Karpas-422 (cell line): ENCODE results near the gene MLST8. TPM values are rescaled to one million over a fixed set of nuclear protein-coding genes. Genes with fewer than 3 reads are reported as not detected.

Source experiments
- DNase-seq: peaks from one replicate; pipeline ENCODE4 v3.0.0-alpha.2; 2015
- H2AFZ ChIP-seq: fragments of 200-600 bp; sonication (generic); 2 replicates; pipeline ENCODE4 v1.6.1; 2014; ENCODE audit warnings: antibody characterized with exemption, low read length, mixed read lengths
- H3K27ac ChIP-seq: fragments of 200-600 bp; sonication (generic); 2 replicates; pipeline ENCODE4 v1.5.1; 2014; ENCODE audit warnings: mild to moderate bottlenecking, low read length, moderate library complexity
- H3K27me3 ChIP-seq: fragments of 200-600 bp; sonication (generic); 2 replicates; pipeline ENCODE4 v1.6.1; 2014; ENCODE audit warnings: low read length, mixed read lengths
- H3K36me3 ChIP-seq: fragments of 200-600 bp; sonication (generic); 2 replicates; pipeline ENCODE4 v1.6.1; 2014; ENCODE audit warnings: low read length, mixed read lengths; ENCODE audit not compliant: insufficient read depth
- H3K4me1 ChIP-seq: fragments of 200-600 bp; sonication (generic); 2 replicates; pipeline ENCODE4 v1.6.1; 2014; ENCODE audit warnings: mild to moderate bottlenecking, low read length, mixed read lengths
- H3K4me2 ChIP-seq: fragments of 200-600 bp; sonication (generic); 2 replicates; pipeline ENCODE4 v1.6.1; 2014; ENCODE audit warnings: low read length, low read depth, mild to moderate bottlenecking; ENCODE audit not compliant: poor library complexity, severe bottlenecking
- H3K4me3 ChIP-seq: fragments of 200-600 bp; sonication (generic); 2 replicates; pipeline ENCODE4 v1.5.1; 2014; ENCODE audit warnings: mild to moderate bottlenecking, antibody characterized with exemption, low read length, mixed read lengths
- H3K79me2 ChIP-seq: fragments of 200-600 bp; sonication (generic); 2 replicates; pipeline ENCODE4 v1.6.1; 2014; ENCODE audit warnings: mild to moderate bottlenecking, low read length, mixed read lengths
- H3K9ac ChIP-seq: fragments of 200-600 bp; sonication (generic); 2 replicates; pipeline ENCODE4 v1.6.0; 2014; ENCODE audit warnings: low read length
- H3K9me2 ChIP-seq: fragments of 200-600 bp; sonication (generic), shearing (Covaris generic); replicated peaks from 2 replicates; pipeline ENCODE4 v1.6.0; 2014; ENCODE audit warnings: mild to moderate bottlenecking, low read length, moderate library complexity; ENCODE audit not compliant: insufficient read depth
- H3K9me3 ChIP-seq: fragments of 300-700, 200-600 bp; sonication (generic); 2 replicates; pipeline ENCODE4 v1.6.1; 2014; ENCODE audit warnings: low read length, mixed read lengths
- H4K20me1 ChIP-seq: fragments of 200-600 bp; sonication (generic); 2 replicates; pipeline ENCODE4 v1.6.1; 2014; ENCODE audit warnings: mild to moderate bottlenecking, antibody characterized with exemption, low read length, low read depth; ENCODE audit not compliant: insufficient read depth
- total RNA-seq: library from RNA; depleted of rRNA; stranded (reverse); fragments of >200 nt; shearing (Covaris generic); gene quantifications from 2 replicates; pipeline ENCODE4 v1.2.3, GENCODE V29; 2014; ENCODE audit warnings: low replicate concordance

MLST8 gene
- total RNA-seq, 1 experiment from 2014 or later, result 46.3 TPM

DNA sequence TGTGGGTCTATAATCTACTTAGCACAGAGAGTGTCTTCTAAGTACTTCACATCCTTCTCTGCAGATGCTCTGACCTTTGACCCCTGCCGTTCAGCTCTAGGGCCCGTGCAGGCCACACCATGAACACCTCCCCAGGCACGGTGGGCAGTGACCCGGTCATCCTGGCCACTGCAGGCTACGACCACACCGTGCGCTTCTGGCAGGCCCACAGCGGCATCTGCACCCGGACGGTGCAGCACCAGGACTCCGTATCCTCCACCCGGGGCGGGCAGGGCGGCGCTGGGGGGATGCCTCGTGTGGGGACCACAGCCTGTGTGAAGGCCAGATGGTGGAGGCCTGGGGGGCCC lies 686 bp downstream of the MLST8 start:
- no peaks in the 10 kb centered on the region for H3K9me3 ChIP-seq
- no peak for DNase-seq
- H3K9me2 ChIP-seq, result no peaks in the 10 kb centered on the region
- H3K27me3 ChIP-seq, result no peaks in the 10 kb centered on the region
- peak overlapping the region; percentile 98 for H3K9ac ChIP-seq
- H3K4me1 ChIP-seq, result peaks cover 29% of the 10 kb centered on the region
- no peak overlapping the region; the same call in 1 of the 2 replicates for H2AFZ ChIP-seq
- H3K36me3 ChIP-seq, result 0 out of 2 replicates have a peak, but pooled peaks cover 5% of the 10 kb centered on the region
- peak overlapping the region; percentile 67 for H3K27ac ChIP-seq
- peak overlapping the region; percentile 95 for H3K4me3 ChIP-seq
- no peaks in the 10 kb centered on the region for H4K20me1 ChIP-seq
- H3K79me2 ChIP-seq, result peaks cover 25% of the 10 kb centered on the region
- peak overlapping the region; percentile 96 for H3K4me2 ChIP-seq

DNA sequence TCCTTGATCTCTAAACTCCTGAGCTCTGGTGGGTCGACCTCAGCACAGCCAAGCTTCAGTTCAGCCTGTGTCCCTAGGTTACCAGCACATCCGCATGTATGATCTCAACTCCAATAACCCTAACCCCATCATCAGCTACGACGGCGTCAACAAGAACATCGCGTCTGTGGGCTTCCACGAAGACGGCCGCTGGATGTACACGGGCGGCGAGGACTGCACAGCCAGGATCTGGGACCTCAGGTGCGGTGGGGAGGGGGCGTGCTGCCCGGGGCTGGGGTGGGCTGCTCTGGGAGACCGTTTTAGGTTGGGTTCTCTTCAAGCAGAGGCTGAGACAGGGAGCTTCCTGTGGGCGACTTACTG lies 1.1 kb downstream of the MLST8 start:
- peaks cover 29% of the 10 kb centered on the region for H3K4me1 ChIP-seq
- 0 out of 2 replicates have a peak, but pooled peaks cover 5% of the 10 kb centered on the region for H3K36me3 ChIP-seq
- H3K9me2 ChIP-seq, result no peaks in the 10 kb centered on the region
- peak overlapping the region; percentile 98 for H3K9ac ChIP-seq
- H2AFZ ChIP-seq, result no peak overlapping the region
- peak overlapping the region; percentile 67 for H3K27ac ChIP-seq
- no peak for DNase-seq
- H3K4me3 ChIP-seq, result peak overlapping the region; percentile 95
- H3K79me2 ChIP-seq, result peaks cover 25% of the 10 kb centered on the region
- no peaks in the 10 kb centered on the region for H4K20me1 ChIP-seq
- no peaks in the 10 kb centered on the region for H3K9me3 ChIP-seq
- H3K4me2 ChIP-seq, result peak overlapping the region; percentile 96
- no peaks in the 10 kb centered on the region for H3K27me3 ChIP-seq

- H3K4me2 ChIP-seq, result peak overlapping the region; percentile 96
- 0 out of 2 replicates have a peak, but pooled peaks cover 5% of the 10 kb centered on the region for H3K36me3 ChIP-seq
- no peaks in the 10 kb centered on the region for H4K20me1 ChIP-seq
- H3K9me3 ChIP-seq, result no peaks in the 10 kb centered on the region
- H3K9me2 ChIP-seq, result no peaks in the 10 kb centered on the region
- H3K27me3 ChIP-seq, result no peaks in the 10 kb centered on the region
- no peak overlapping the region for H2AFZ ChIP-seq
- H3K79me2 ChIP-seq, result peaks cover 25% of the 10 kb centered on the region
- H3K4me1 ChIP-seq, result peaks cover 32% of the 10 kb centered on the region
- no peak for DNase-seq
- H3K9ac ChIP-seq, result peak overlapping the region; percentile 98
- H3K4me3 ChIP-seq, result peak overlapping the region; percentile 95
- peak overlapping the region; percentile 67; the same call in 1 of the 2 replicates for H3K27ac ChIP-seq
These were observed 1.7 kb downstream of the MLST8 start for GRCh38 chr16:2206780-2207433.

DNA sequence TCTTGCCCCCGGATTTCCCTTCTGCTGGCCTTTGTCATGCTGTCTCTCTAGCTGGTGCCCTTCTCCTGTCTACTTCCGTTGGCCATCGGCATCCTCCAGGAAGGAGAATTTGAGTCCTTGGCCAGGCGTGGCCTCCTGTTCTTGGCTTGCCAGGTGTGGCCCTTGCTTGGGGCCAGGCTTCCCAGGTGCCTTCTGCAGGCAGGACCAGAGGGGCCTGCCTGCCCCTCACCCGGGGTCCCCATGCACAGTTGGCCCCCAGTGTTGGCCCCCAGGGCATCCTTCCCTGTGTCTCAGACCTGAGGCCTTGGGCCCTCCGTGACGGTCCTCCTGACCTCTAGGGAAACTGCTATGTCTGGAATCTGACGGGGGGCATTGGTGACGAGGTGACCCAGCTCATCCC lies 2.6 kb downstream of the MLST8 start:
- peaks cover 35% of the 10 kb centered on the region for H3K79me2 ChIP-seq
- H3K9me3 ChIP-seq, result no peaks in the 10 kb centered on the region

GRCh38 chr16:2208308-2208707 lies 3.1 kb downstream of the MLST8 start:
- H2AFZ ChIP-seq, result no peak overlapping the region
- H3K4me3 ChIP-seq, result no peak overlapping the region
- no peak overlapping the region for H3K4me2 ChIP-seq
- H3K79me2 ChIP-seq, result peaks cover 39% of the 10 kb centered on the region
- H3K9me3 ChIP-seq, result no peaks in the 10 kb centered on the region
- no peak for DNase-seq
- H3K27me3 ChIP-seq, result no peaks in the 10 kb centered on the region
- H3K36me3 ChIP-seq, result 0 out of 2 replicates have a peak, but pooled peaks cover 5% of the 10 kb centered on the region
- no peak overlapping the region for H3K9ac ChIP-seq
- H3K27ac ChIP-seq, result no peak overlapping the region
- peaks cover 46% of the 10 kb centered on the region for H3K4me1 ChIP-seq
- H4K20me1 ChIP-seq, result peaks cover 12% of the 10 kb centered on the region; the same call in 1 of the 2 replicates
- no peaks in the 10 kb centered on the region for H3K9me2 ChIP-seq

More for the DNA sequence above, 2.6 kb downstream of the MLST8 start:
- no peaks in the 10 kb centered on the region for H3K27me3 ChIP-seq
- no peak overlapping the region for H3K4me3 ChIP-seq
- H3K36me3 ChIP-seq, result 0 out of 2 replicates have a peak, but pooled peaks cover 5% of the 10 kb centered on the region
- peaks cover 7% of the 10 kb centered on the region; the same call in 1 of the 2 replicates for H4K20me1 ChIP-seq
- DNase-seq, result no peak
- H3K27ac ChIP-seq, result no peak overlapping the region
- H3K4me2 ChIP-seq, result no peak overlapping the region
- H2AFZ ChIP-seq, result no peak overlapping the region
- peaks cover 42% of the 10 kb centered on the region for H3K4me1 ChIP-seq
- H3K9me2 ChIP-seq, result no peaks in the 10 kb centered on the region
- H3K9ac ChIP-seq, result no peak overlapping the region

DNA sequence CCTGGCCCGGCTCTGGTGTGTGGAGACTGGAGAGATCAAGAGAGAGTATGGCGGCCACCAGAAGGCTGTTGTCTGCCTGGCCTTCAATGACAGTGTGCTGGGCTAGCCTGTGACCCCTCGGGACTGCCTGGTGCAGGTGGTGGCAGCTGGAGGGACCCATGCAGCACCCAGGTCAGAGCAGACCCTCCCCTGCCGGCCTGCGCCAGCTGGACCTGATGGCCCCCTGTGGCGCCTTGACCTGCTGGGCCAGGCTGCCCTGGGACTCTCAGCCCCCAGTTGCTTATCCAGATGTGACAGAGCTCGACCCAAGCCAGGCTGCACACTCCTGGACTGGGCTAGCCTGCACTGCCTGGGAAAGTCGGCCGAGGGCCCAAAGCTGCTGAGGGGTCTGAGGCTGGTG lies 3.5 kb downstream of the MLST8 start:
- no peak overlapping the region for H3K4me3 ChIP-seq
- H3K27me3 ChIP-seq, result no peaks in the 10 kb centered on the region
- H3K9ac ChIP-seq, result no peak overlapping the region

GRCh38 chr16:2209258-2210008 lies 4.2 kb downstream of the MLST8 start:
- Histone ChIP-seq H3K9ac (no peak overlapping the region), H4K20me1 (peaks cover 16% of the 10 kb centered on the region; the same call in 1 of the 2 replicates), H3K4me1 (peaks cover 47% of the 10 kb centered on the region), H3K27ac (no peak overlapping the region), H3K27me3 (no peaks in the 10 kb centered on the region), H3K79me2 (peaks cover 50% of the 10 kb centered on the region), H3K4me3 (no peak overlapping the region), H2AFZ (no peak overlapping the region), H3K9me2 (no peaks in the 10 kb centered on the region), H3K4me2 (no peak overlapping the region), H3K9me3 (no peaks in the 10 kb centered on the region), H3K36me3 (0 out of 2 replicates have a peak, but pooled peaks cover 5% of the 10 kb centered on the region)
- no peak for DNase-seq

More for the DNA sequence above, 3.5 kb downstream of the MLST8 start:
- peaks cover 16% of the 10 kb centered on the region; the same call in 1 of the 2 replicates for H4K20me1 ChIP-seq
- H2AFZ ChIP-seq, result no peak overlapping the region
- peaks cover 49% of the 10 kb centered on the region for H3K4me1 ChIP-seq
- no peak overlapping the region for H3K27ac ChIP-seq
- no peaks in the 10 kb centered on the region for H3K9me3 ChIP-seq
- peaks cover 44% of the 10 kb centered on the region for H3K79me2 ChIP-seq
- no peak overlapping the region for H3K4me2 ChIP-seq
- 0 out of 2 replicates have a peak, but pooled peaks cover 5% of the 10 kb centered on the region for H3K36me3 ChIP-seq
- no peaks in the 10 kb centered on the region for H3K9me2 ChIP-seq
- no peak for DNase-seq

DNA sequence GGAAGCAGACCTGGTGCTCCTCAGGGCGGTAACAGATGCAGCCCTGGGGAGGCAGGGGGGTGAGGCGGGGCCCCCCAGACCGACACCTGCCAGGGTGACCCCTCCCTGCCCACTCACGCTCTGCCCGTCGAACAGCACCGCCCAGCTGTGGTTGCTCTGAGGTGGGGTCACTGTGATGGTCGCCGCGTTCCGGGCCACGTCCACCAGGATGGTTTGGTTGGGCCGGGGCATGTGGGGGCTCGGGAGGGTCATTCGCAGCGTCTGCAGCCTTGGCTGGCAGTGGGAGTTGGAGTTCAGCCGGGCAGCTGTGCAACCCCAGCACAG lies 4.7 kb downstream of the MLST8 start:
- Histone ChIP-seq H3K79me2 (peaks cover 50% of the 10 kb centered on the region), H4K20me1 (peaks cover 16% of the 10 kb centered on the region; the same call in 1 of the 2 replicates), H3K27ac (no peak overlapping the region), H3K9me2 (no peaks in the 10 kb centered on the region), H3K9ac (no peak overlapping the region), H3K4me2 (no peak overlapping the region), H3K4me3 (no peak overlapping the region), H3K4me1 (peaks cover 42% of the 10 kb centered on the region), H2AFZ (no peak overlapping the region), H3K27me3 (no peaks in the 10 kb centered on the region), H3K36me3 (0 out of 2 replicates have a peak, but pooled peaks cover 5% of the 10 kb centered on the region), H3K9me3 (no peaks in the 10 kb centered on the region)
- no peak for DNase-seq
